GM08714 (cell line): Measurements from ENCODE around the gene SZT2.

ENCODE experiments used
- H3K4me3 ChIP-seq: fragments of 200-500 bp; sonication (Bioruptor generic); 2 replicates; pipeline ENCODE4 v1.5.1; 2014; ENCODE audit warnings: mild to moderate bottlenecking, low read length, inconsistent platforms
- ZNF274 ChIP-seq: IDR thresholded peaks from 2 replicates; pipeline ENCODE4 v1.6.1; 2012; ENCODE audit warnings: mild to moderate bottlenecking, low read depth, low read length

SZT2 gene

DNA sequence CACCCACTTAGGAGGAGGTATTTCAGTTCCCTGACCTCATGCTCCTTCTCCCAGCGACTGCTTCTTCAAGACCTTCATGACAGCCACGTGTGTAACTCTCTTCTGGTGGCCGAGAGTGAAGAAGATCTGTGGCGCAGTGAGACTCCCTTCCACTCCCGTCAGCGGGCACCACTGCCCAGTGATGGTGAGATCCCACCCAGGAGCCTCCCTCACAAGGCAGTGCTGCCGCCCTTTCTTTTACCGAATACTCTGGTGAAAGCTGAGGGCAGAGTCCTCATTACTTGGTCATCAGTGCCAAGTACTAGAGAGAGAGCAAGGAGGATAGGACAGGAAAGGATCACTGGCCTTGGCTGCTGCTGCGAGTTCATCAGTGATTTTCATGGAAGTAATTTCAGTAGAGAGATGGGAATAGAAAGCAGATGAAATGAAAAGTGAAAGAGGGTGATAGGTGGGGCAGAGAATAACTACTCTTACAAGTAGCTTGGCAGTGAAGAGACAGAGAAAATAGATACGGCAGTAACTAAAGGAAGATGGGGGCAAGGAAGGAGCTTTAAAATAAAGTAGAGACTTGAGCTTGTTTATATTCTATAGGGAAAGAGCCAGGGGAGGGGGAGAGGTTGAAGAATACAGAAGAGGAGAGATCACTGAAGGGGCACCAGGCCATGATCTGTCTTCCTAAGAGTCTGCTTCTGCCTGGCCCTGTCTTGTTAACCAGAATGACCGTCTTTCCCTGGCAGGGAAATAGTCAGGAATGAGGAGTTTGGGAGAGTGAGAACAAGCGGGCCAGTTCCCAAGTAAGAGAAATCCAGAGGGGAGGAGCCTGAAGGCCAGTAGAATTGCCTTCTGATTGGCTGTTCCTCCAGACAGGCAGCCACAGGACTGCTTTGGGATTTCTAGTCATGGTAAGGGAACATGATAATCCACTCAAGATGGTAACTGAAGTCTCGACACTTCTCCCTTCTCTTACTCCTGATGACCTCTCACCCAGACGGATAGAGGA is 45.7 kb downstream of the SZT2 start:
- no peak for TF ChIP-seq ZNF274
- H3K4me3 ChIP-seq = no peak overlapping the region

DNA sequence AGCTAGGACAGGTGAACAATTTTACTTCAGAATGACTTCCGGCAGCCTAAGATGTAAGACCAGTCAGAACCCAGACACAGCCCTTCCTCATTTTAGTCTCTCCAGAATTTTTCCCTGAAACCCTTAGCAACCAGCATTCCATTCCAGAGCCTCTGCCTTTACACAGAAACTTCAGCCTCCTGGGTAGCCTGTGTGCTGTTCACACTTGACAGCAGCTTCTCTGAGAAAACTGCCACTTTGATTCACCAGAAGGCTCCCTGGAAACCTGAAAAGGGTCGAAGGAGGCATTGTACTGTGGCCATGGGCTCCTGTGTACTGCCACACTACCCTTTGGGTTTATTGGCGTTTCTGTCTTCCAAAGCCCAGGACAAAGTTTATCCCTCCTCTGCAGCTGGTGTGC is 46.7 kb downstream of the SZT2 start:
- no peak for TF ChIP-seq ZNF274
- no peak overlapping the region for H3K4me3 ChIP-seq

DNA sequence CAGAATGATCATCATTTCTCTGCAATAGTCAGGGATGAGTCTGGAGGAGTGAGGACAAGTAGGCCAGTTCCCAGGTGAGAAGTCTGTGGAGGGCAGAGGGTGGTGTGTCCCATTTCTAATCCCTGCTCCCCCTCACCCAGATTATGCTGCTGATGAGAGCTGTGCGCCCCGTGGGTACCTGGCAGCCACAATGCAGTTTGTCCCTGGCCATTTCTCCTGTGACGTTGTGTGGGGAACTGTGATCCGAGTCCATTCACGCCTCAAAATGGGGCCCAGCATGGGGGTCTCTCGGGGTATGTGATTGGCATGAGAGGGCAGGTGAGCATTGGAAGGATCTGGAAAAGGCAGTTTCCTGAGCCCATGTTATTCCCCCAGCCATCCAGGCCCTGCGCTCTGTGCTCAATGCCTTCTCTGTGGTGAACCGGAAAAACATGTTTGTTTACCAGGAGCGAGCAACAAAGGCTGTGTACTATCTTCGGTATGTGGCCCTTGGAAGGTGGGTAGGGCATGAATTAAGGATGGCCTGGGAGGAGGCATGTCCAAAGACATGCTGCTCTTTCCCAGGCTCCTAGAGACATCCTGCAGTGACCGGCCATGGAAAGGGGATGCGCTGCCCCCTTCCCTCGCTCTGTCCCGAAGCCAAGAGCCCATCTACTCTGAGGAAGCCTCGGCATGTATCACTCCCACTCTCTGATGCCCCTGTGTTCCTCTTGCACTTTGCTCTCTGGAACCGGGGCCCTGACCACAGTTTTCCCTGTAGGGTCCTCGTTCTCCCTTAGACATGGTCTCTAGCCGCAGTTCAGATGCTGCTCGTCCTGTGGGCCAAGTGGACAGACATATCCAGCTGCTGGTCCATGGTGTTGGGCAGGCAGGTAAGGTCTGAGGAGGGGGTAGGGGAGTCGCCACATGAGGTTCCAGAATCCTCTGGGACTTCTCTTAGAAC is 47.6 kb downstream of the SZT2 start:
- H3K4me3 ChIP-seq = no peak overlapping the region
- no peak for TF ChIP-seq ZNF274

DNA sequence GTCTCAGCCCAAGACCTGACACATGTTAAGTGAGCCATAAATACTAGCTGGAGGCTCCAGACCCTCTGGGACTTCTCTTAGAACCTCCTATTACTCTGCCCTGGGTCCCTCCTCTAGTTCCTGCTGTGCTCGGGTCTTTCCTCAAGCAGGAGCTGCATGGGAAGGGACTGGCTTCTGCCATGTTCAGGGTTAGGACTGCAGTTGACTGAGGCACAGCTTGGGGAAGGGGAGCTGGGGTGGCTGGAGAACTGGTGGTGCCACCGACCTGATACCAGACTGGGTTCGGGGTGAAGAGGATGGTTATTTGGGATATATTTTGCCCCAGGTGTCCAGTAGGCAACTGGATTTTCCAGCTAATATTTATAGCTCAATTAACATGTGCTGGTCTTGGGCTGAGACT is 48.3 kb downstream of the SZT2 start:
- TF ChIP-seq ZNF274 = no peak

DNA sequence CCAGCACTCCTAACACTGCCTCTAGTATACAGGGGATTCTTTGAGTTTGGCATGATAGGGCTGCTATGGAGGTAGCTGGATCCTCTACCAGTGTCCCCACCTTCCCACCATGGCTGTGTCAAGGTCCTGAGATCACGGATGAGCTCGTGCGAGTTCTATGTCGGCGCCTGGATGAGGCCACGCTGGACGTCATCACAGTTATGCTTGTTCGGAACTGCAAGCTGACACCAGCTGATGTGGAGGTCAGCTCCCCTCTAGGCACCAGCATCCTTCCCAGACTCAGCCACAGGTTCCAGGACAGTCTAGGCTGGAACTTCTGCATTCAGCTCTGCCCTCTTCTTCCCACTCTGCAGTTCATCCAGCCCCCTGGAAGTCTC is 48.9 kb downstream of the SZT2 start:
- TF ChIP-seq ZNF274 = no peak

More for the DNA sequence above, 48.3 kb downstream of the SZT2 start:
- H3K4me3 ChIP-seq = no peak overlapping the region

DNA sequence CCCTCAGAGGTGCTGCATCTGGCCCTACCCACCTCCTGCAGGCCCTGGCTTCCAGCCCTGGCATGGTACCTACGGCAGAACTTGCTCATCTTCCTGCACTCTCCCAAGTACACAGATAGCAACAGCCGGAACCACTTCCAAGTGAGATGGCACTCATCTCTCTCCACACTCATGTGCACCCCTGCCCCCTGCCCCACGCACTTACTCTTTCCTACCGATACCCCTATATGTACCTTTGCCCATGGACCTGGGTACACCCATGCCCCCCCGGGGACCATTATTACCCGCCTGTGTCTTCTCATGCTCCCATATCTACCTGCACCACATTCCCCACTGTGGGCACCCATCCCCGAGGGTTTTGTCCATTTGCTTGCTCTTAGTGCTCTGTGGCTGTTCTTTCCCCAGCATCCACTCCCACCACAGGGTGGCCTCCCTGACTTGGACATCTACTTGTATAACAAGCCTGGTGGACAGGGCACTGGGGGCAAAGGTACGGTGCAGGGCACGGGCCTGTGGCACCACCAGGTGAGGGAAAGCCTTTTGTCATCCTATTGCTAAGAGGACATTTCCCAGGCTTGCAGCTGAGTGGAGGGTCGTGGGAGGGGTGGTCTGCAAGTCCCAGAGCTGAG is 49.4 kb downstream of the SZT2 start:
- no peak overlapping the region for H3K4me3 ChIP-seq
- TF ChIP-seq ZNF274 = no peak

More for the DNA sequence above, 48.9 kb downstream of the SZT2 start:
- H3K4me3 ChIP-seq = no peak overlapping the region

DNA sequence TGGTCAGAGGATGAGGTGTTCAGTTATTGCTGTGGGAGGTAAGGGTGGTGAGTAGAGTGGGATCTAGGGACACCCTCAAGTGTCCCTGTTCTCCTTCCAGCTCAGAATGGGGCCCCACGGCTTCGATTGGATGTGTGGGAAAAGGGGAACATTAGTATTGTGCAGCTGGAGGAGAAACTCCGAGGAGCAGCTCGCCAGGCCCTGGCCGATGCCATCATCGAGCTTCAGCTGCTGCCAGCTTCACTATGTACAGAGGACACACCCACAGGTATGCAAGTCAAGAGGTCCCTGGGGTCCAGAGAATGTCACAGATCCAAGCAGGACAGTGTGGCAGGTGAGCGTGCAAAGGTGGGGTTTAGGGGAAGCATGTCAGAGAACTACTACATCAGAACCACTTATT is 50.1 kb downstream of the SZT2 start:
- TF ChIP-seq ZNF274 = no peak
- no peak overlapping the region for H3K4me3 ChIP-seq

DNA sequence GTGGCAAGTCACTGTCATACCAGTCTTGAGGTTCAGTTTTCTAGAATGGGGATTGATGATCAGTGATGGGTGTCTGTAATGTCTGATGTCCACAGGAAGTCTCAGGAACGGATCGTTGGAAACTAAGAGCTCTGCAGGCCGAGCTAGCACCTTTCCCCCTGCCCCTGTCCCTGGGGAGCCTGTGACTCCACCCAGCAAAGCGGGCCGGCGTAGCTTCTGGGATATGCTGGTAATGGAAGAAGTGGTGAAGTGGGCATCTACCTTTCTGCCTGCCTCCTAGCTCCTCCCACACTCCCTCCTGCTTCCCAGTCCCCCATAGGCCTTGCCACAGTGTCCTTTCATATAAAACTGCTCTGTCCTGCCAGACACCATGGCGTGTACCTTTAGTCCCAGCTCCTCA is 50.7 kb downstream of the SZT2 start:
- no peak for TF ChIP-seq ZNF274
- H3K4me3 ChIP-seq = no peak overlapping the region

DNA sequence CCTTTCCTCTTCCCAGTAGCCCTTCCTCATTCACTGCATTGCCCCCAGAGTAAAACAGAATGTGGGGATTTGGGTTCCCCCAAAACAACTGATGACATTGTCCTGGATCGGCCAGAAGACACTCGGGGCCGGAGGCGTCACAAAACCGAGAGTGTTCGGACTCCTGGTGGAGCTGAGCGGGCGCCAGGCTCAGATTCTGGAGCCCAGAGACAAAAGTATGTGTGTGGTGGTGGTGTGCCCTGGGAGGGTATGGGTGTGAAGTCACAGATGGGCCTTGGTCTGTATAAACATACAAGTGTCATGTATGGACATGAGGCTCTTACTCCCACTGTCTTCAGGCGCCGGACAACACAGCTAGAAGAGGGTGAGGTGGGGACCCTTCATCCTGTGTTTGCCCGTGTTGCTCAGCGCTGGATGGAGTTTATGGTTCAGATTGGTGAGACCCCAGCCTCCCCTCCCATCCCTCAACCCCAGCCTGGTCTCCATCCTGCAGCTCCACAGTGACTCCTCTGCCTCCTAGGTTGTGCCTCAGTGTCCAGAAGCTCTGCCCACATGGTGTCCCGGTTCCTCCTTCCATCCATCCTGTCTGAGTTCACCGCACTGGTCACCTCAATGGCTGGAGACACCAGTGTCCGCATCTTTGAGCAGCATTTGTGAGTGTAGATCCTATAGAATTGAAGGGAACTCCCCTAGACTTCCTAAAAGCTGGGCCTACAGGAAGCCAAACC is 51.6 kb downstream of the SZT2 start:
- TF ChIP-seq ZNF274 = no peak
- no peak overlapping the region for H3K4me3 ChIP-seq

DNA sequence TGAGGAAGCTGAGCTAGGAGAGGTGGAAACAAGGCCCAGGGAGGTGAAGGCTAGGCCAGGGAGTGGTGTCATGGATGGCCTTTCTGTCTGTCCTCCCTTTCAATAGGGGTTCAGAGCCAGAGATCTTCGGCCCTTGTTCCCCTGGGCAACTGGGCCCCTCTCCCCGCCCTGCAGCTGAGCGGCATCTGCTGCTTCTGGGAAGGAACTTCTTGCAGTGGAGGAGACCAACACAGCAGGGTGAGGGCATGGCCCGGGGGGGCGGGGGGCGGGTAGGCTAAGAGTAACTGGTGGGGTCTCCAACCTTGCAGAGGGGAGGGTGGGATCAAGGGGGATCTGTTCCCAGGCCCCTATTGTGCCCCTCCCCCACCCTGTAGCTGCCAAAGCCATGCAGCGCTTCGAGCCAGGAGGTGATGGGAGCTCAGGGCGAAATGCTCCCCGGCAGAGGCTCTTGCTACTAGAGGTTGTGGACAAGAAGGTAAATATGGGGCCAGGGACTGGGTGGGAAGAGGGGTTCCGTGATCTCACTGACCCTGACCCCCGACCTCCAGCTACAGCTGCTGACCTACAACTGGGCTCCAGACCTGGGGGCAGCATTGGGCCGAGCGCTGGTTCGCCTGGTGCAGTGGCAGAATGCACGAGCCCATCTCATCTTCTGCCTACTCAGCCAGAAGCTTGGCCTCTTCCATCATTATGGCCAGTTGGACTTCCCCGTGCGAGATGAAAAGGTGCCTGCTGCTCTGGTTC is 52.4 kb downstream of the SZT2 start:
- no peak overlapping the region for H3K4me3 ChIP-seq
- no peak for TF ChIP-seq ZNF274

DNA sequence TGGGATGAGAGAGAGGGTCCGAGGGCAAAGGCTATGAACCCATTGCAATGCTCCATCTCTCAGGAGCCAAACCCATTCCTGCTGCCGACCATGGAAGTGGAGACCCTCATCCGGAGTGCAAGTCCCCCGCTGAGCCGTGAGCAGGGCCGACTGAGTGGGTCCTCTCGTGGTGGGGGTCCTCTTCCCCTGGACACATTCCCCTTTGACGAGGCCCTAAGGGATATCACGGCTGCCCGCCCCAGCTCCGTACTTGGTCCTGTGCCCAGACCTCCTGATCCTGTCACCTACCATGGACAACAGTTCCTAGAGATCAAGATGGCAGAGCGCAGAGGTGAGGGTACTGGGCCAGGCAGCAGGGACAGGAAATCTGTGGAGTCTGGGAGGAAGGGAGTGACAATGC is 53.1 kb downstream of the SZT2 start:
- TF ChIP-seq ZNF274 = no peak

DNA sequence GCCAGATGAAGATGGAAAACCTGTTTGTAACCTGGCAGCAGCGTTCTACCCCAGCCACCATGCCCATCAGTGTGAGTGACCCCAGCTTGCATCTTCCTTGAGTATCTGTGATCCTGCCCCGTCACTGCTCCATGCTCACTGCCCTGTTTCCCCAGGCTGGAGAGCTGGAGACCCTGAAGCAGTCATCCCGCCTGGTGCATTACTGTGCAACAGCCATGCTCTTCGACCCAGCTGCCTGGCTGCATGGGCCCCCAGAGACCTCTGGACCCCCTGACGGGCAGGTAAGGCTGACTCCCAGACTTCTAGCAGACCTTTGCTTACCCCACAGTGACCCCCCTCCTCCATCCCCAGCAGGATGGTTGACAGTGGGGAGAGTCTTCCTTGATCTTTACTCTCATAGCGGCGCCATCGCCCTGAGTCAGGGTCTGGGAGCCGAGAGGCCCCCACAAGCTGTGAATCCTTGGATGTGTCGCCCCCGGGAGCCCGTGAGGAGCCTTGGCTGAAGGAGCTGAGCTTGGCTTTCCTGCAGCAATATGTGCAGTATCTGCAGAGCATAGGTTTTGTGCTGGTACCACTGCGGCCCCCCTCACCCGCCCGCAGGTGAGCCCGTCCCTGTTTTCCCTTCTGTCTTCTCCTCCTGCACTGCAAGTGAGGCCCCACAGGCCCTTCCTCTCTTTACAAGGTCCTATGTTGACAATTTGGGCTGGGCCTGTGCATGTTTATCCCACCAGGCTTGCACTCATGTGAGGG is 53.7 kb downstream of the SZT2 start:
- TF ChIP-seq ZNF274 = no peak
- no peak overlapping the region for H3K4me3 ChIP-seq

More for the DNA sequence above, 53.1 kb downstream of the SZT2 start:
- H3K4me3 ChIP-seq = no peak overlapping the region
